Tibial nerve (tissue), 4 donors: ENCODE data around the gene ALX4.

ENCODE experiments used
- EP300 ChIP-seq, 2 donors: sonication (generic); formaldehyde crosslinking; IDR thresholded peaks; one replicate each; pipeline ENCODE4 v1.6.1; 2017; ENCODE audit warnings: antibody characterized with exemption in 2 of 2, mild to moderate bottlenecking in 1 of 2
- POLR2A ChIP-seq, 2 donors: fragments of 450-650 bp; IDR thresholded peaks; one replicate each; pipeline ENCODE4 v1.6.1; 2017; ENCODE audit warnings: antibody characterized with exemption in 2 of 2, mild to moderate bottlenecking in 2 of 2, moderate library complexity in 2 of 2
- TF ChIP-seq, protein P1 (sequence below), 5 experiments: fragments of 200-600 bp in 3 of 5; fragments of 450-650 bp in 2 of 5; sonication (generic) in 3 of 5; IDR thresholded peaks; one replicate each; pipeline ENCODE4 v1.5.1; 2016 to 2019; ENCODE audit warnings: antibody characterized with exemption in 5 of 5, mild to moderate bottlenecking in 3 of 5, moderate library complexity in 2 of 5

GRCh38 chr11:44321059-44321458 is 11.1 kb upstream of the ALX4 start:
- no peak for TF ChIP-seq POLR2A (IDR thresholded peaks at IDR 0.05)
- TF ChIP-seq, protein P1, sequence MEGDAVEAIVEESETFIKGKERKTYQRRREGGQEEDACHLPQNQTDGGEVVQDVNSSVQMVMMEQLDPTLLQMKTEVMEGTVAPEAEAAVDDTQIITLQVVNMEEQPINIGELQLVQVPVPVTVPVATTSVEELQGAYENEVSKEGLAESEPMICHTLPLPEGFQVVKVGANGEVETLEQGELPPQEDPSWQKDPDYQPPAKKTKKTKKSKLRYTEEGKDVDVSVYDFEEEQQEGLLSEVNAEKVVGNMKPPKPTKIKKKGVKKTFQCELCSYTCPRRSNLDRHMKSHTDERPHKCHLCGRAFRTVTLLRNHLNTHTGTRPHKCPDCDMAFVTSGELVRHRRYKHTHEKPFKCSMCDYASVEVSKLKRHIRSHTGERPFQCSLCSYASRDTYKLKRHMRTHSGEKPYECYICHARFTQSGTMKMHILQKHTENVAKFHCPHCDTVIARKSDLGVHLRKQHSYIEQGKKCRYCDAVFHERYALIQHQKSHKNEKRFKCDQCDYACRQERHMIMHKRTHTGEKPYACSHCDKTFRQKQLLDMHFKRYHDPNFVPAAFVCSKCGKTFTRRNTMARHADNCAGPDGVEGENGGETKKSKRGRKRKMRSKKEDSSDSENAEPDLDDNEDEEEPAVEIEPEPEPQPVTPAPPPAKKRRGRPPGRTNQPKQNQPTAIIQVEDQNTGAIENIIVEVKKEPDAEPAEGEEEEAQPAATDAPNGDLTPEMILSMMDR (IDR thresholded peaks at IDR 0.05), result no peak
- no peak for TF ChIP-seq EP300 (IDR thresholded peaks at IDR 0.05)
